GM21447 (cell line): ENCODE measurements around the gene IRX1.

ENCODE experiments used
- ATAC-seq: cut with Tn5 transposase; IDR thresholded peaks from one replicate; pipeline ENCODE4 v1.9.1; 2021; ENCODE audit not compliant: unreplicated experiment

Gene IRX1

DNA sequence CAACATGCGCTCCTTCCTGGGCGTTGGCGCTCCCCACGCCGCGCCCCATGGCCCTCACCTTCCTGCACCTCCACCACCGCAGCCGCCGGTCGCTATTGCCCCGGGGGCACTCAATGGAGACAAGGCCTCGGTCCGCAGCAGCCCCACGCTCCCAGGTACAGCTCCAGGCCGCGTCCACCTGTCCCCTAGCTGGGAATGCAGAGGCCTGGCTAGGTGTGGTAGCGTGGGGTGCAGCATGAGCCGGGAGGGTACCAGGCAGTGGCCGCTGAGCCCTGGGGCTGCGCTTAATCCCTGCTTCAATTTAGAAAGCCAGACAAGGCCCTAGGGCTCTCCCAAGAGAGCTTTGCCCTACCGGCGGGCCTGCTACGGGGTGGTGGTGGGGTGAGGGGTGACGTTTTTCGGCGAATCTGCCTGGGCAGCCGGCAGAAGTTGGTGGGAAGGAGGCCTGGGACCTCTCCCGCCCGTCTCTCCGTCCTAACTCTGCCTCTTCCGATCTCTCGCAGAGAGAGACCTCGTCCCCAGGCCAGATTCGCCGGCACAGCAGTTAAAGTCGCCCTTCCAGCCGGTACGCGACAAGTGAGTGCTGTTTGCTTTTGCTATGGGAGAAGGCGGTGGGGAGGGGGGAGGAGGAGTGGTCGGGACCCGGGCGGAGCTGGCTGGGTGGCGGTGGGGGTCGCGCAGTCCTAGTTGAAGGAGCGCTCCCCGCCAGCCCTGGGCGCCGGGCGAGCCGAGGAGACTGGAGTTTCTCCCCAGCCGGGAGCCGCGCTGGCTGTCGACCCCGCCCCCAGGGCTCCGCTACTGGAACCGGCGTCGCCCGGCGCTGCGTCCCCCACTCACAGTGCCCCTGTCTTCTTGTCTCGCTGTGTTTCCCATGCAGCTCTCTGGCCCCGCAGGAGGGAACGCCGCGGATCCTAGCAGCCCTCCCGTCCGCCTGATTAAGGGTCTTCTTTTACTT lies 4.8 kb downstream of the IRX1 start:
- ATAC-seq, result no peak

DNA sequence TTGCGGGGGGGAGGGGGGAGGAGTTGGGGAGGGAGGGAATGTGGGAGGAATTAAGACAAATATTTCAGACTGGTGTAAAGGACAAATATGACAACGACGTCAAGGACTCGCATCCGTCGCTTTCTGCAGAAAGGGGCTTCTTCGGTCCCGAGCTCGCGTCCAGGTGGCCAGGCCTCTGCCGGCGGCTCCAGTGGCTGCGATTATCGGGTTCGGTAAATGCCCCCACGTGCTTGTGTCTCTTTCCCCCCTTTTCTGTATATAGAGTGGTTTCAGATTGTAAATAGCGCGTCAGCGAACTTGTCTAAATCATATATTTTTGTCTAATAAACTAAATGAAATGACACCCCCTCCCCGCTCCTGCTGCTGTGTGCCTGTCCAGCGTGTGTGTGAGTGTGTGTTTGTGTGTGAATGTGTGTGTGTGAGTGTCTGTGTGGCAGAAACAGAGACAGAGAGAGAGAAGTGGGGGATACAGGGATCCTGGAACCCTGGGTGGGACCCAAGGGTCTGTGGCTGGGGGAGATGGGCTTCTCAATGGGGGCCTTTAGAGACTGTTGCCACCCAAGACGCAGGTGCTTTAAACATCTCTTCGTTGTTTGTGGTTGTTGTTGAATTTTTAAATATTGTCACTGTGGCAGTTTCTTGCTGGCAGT lies 5.6 kb downstream of the IRX1 start:
- ATAC-seq, result no peak

DNA sequence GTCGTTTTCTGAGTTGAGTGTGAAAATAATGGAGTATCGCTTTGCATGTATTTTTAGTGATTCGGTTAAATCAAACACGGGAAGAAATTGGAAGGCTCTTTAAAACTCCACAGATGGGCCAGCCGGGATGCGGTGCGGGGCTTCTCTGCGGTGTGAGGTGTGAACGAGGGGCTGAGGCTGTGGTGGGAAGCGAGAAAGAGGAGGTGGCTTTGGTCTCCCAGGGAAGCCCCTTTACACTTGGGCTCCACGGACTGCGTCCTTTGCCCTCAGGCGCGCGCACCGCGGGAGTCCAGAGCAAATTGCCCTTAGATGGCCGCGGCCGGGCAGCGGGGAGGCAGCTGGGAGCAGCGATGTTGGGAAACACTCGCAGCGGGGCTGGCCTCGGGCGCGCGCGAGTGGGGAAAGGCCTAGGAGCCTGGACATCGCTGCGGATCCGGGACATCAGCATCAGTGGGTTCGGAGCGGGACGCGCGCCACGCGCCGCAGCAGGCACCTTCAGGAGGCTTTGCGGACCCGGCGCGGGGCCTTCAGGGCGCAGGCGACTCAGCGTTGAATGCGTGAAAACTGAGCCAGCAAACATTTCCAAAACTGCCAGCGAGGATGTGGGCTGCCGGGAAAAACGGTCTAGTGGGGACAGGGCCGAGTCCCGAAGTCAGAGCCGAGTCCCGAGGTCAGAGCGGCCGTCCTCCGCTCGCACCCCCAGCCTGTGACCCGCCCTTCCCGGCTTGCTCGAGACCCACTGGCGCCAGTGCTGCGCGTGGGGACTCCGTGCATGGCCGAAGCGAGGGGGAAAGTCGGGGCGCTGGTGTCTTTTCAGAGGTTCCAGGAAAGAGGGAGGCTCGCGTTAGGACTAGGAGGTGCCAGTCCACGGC lies 6.5 kb downstream of the IRX1 start:
- ATAC-seq, result no peak

DNA sequence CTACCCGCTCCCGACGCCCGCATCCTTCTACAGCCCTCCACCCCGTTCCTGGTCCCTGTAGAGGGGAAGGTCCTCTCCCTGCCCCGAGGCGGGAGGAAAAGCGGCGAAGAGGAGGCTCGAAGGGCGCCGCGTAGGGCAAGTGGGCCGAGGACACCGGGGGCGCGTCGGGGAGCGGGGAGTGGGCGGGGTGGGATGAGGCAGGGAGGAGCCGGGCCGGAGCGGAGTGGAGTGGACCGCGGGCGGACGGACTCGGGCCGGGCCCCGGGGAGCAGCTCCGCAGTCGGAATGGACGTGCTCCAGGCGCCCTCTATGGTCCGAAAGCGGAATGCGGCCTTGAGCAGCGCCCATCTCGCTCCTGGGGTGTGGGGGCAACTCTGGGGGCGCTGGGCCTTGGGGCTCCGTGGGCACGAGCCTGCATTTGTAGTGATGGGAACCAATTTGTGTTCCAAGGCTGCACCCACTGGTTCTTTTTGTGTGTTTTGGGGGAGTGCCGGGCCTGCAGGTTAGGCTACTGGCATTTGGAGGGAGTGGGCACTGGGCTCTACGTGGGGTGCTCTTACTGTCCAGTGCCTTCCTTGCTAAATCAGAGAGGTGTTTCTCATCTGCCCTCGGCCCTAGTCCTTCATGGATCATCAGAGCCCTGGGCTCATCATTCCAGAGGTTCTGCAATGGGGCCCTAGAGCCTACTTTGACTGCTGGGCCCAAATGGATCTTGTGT lies 7.3 kb downstream of the IRX1 start:
- ATAC-seq, result no peak

DNA sequence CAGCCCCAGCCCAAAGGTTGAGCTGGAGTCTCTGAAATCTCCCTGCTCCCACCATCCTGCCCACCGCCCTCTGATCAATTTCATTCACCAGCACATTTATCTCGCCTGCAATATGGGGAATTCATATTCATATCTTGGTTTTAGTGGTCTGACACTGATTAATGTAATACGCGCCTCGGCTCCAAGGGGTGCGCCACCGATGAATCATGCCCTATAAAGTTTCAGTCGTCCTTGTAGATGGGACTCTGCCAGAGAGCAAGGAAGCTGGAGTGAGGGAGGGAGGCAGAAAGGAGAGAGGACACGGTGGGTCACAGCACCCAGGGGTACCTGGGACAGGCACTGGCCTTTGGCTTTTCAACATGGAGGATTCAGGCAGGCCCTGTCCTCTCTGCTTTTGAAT lies 8.9 kb downstream of the IRX1 start:
- no peak for ATAC-seq

DNA sequence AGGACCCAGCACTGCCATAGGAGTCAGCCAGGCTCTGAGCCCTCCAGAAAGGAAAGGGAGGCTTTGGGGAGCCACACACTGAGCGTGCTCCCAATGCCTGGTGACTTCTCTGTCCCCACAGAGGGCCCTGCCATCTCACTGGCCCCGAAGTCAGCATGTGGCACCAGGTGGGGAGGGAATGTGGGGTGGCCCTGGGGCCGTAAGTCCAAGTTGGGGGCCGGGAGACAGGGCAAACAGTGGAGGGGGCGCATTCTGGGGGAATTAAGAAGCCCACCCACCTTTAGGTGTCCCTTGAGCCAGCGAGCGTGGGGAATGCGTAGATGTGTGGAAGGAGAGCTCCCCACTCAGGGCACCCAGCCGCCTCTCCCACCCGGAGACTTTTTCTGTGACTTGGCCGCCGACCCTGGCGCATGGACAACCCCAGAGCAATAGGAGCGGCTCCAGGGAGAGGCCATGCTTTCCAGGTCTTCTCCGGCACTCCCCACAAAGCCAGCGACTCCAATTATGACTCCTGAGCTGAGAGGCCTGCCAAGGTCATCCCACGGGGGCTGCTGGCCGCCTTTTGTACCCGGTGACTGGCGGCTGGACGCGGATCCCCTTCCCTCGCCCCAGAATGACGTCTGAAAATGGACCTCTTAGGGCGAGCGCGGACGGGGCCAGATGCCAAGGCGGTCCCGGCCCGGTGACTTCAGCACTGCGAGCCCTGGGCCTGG lies 9.8 kb downstream of the IRX1 start:
- no peak for ATAC-seq

DNA sequence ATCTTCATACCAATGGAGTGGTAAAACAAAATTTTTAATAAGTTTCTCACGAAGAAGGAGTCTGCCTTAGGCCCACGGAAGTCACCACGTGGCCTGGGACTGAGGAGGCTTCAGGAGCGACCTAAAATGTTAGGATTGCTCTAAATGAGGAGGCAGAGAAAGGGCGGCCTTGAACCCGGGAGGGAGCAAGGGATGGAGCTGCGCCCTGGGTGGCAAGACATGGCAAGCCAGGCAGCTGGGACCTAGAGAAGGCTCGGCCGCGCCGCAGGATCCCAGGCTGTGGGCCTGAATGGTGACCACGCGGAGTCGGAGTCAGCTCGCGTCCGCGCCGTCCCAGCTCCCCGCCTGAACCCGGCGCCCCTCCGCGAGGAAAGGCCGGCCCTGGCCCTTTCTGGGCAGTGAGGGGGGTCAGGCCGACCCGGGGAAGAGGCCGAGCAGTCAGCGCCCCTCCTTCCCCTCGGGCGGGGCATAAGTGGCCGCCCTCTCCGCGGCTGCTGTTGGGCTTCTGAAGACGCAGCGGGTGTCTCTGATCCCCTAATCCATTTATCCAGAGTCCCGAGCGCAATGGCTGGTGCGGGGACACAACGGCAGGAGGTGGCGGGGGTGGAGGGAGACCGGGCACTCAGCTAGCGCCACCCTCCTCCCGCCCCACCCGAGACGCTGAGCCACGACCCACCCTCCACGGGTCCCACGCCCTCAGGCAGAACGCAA lies 10.6 kb downstream of the IRX1 start:
- ATAC-seq, result no peak

DNA sequence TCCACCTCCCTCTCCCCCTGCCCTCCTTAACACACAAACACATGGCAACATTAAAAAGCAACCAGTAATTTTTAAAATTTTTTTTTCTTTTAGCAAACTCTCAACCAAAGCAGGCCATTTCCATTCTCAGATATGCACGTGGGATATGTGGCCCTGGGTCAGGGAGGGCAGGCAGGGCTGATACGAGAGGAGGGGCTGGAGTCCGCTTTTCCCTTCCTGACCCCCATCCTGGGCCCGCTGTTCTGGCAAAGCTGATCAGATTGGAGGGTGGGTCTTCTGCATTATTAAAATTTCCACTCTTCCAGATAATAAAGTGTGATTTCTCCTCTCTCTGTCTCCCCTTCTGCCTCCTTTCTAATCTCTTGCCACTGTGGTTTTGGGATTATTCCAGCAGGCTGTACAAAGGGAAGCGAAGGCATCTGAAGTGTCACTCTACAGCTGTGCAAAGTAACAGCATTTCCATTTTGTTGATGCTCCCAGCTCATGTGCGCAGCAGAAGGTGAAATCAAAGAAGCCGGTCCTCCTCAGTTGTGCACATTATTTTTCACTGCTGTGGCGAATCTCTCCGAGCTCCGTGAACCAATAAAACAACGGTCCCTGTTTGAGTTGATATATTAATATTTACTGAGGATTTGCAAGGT lies 12.0 kb downstream of the IRX1 start:
- ATAC-seq, result no peak

DNA sequence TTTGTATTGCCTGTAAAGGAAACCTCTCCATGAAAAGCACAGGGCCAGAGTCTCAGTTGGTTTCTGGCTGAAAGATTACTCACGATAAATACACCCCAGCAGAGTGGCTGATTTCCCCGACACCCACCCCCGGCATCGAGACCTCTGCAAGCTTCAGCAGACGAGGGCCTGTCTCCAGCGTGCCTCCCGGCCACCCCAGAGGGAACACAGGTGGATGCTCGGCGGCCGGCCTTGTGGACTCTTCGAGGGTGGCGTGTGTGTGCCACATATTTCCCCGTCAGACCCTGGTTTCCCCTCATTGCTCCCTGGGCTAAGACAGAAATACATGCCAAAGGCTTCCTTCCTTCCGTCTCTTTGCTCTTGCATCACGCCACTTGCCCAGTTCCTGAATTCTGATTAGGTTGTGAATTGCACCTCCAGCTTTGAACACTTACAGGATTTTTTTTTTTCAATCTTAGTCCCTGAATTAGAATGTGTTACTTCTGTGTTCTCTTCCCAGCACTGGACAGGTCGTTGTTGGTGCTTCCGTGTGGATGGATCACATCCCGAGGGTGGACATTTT lies 13.6 kb downstream of the IRX1 start:
- no peak for ATAC-seq

DNA sequence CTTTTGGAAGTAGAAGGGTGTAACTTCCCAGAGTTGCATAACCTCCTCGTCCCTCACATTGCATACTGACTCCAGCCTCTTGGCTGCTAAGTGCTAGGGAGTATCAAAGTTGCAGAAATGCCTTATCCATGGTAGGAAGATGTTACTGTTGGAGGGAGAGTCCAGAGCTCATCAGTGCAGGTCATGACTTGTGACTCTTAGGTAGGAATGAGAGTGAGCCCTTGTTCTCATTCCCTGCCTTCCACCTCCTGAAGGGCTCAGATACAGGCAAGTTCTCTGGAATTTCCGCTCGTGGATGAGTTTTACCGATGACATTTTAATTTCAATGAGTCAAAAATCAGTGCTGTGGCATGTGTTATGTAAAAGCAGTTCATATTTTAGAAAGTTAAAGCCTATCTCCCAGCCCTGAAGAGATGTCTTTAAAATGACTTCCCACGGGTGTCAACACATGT lies 17.0 kb downstream of the IRX1 start:
- ATAC-seq, result no peak

DNA sequence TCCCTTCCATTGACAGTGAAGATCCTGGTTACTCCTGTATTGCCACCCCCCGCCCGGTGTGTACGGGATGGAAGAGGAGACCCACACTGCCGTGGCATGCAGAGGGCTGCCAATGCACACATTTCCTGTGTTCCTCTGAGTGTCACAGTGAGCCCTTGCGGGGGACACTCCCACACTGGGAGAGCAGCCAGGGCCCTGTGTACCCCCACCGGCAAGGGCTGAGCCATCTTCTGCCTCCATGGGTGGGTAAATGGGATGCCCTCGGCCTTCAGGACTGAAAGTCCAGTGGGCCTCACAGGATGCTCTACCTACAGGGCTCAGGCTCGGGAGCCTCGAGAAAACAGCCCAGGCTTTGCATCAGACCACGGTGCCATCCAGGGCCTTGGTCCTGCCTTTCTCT lies 18.1 kb downstream of the IRX1 start:
- no peak for ATAC-seq

DNA sequence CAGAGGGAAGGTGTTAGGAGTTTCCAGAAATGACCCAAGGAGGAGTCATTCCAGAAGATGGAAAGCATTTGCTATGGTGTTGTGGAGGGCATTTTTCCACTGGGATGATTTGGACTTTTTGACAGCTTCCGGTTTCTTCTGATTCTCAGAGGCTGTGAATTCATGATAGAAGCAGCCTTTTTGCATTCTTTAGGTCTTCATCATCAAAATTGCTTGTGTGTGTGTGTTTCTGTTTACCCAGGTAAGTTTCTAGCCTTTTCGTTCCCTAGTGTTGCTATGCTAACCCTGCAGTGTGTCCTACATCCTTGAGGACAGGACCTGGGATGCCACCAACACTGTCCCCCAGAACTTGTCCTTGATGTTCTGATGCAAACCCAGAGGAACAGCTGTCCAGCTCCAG lies 19.6 kb downstream of the IRX1 start:
- no peak for ATAC-seq

DNA sequence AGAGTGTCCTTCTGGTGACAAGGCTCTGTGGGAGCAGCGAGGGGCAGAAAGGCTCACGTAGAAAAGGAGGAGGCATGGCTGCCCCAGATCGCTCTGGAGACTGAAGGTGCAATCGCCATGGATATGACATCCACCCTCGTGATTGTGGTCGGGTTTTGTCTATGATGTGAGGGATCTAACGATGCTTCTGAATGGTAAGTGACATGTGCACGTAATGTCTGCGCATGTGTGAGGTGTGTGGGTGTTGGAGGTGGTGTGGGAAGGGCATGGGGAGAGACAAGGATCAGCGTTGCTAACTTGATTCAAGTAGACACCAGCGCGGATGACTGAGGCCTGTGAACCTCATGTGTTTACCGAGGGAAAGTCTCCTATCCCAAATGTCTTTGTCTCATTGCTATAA lies 20.2 kb downstream of the IRX1 start:
- ATAC-seq, result no peak

DNA sequence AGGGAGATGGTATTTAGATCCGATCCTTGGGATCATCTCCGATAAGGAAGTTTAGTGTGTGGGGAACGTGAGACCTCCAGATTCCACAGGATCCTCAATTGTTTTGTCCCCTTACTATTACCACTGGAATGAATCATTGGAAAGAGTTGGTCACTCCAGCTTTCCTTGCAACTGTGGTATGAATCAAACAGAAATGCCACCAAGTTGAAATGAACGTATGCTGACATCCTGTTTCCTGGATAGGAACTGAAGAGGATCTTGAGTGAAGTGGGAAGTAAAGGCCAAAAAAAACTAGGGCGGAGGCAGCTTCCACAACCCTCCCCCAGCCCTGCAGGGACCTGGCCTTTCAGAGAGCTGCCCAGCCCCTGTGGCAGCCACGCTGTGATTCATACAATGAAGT lies 23.9 kb downstream of the IRX1 start:
- no peak for ATAC-seq

DNA sequence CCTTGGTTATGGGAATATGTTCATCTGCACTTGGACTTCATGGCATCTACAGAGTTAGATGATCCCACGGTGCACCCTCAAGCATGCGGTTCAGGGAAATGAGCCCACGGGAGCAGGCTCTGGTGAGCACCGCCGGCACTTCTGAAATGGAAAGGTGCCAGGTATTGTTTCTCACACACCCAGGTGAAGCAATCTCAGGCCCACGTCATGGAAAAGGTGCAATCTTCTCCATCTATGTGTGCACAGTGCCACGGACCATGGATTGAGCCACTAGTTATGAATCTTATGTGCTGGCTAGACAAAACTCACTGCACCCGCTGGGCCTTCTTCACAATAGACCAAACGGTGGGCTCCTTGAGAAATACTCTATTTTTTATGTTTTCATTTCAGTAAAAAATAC lies 27.3 kb downstream of the IRX1 start:
- no peak for ATAC-seq

DNA sequence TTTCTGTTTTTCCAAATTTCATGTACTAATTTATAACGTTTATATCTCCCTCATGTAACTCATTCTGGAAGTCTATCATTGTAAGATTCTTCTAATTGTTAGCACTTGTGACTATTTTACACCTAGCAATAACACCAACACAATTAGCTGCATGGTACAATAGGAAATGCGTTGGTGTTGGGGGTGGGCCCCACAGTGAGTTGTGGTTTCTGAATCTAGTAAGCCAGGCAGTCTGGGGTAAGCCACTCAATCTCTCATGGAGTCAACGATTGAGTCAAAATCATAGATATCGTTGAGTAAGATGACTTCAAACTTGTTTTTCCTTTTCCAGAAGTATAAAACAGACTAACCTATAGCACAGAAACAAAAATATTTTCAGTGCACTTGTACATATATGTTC lies 30.0 kb downstream of the IRX1 start:
- no peak for ATAC-seq

DNA sequence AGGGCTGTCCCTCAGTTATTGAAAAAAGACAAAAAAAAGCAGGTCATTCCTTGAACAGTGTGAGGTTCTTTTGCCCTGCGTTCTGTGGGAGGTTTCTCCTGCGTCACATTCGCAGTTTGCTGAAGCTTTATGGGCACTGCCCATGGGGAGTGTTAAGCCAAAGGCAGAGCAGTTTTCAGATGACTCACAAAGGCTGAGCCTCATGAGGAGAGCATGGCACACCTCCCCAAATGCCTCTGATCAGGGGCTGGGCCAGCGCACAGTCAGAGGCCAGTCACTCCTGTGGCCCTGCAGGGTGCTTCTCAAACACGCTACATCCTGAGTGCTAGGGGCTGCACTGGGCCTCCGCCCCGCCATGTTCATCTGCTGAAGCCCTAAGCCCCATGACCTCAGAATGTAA lies 38.4 kb downstream of the IRX1 start:
- no peak for ATAC-seq

DNA sequence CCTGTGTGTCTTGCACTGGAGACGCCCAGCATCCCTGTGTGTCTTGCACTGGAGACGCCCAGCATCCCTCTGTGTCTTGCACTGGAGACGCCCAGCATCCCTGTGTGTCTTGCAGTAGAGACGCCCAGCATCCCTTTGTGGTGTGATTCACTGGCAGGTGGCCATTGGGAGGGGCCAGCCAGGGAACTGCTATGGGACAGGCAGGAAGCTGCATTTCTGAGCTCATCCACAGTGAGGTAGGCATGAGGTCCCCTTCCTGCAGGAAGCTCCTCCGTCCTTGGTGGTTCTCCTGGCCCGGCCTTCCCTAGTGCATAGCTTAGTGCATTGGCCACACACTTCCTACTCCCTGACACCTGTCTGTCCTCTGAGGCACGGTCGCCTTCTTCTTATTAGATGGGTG lies 43.5 kb downstream of the IRX1 start:
- no peak for ATAC-seq

DNA sequence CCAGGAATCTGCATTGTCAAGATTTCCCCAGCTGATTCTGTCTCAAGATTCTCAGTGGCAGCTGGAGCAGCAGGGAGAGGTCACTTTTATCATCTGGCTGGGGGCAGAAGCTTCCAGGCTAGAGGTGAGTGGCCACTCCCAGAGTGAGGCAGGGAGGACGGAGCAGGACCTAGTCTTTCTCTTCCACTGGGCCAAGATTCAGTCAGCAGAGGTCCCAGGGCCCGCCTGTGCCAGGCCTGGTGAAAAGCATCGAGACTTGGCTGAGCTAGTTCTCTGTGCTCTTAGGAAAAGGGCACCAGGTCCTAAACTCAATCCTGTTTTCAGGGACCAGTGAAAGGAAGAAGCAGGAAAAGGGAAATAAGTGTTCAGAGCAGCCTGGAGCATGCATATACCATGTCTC lies 46.6 kb downstream of the IRX1 start:
- ATAC-seq, result no peak
